GM21390 (cell line): ENCODE data around the gene RBM25.
"Not testable (repeated sequence)": the region's sequence is repeated elsewhere in the genome, so short reads cannot be mapped to it uniquely, and the experiment has no call there.

Experiments
- ATAC-seq: cut with Tn5 transposase; IDR thresholded peaks from one replicate; pipeline ENCODE4 v1.9.1; 2021; ENCODE audit not compliant: unreplicated experiment

Gene RBM25

GRCh38 chr14:73058224-73058921, at the start of gene RBM25:
Gene RBM25, plus strand, starts transcription at chr14:73058534. Its CDS starts 13,108 bp downstream, at chr14:73071642.
- peak; percentile 93 for ATAC-seq

- ATAC-seq: not testable (repeated sequence)
Observed at GRCh38 chr14:73011189-73011588, 47.1 kb upstream of the RBM25 start.

GRCh38 chr14:73014105-73014504, 44.2 kb upstream of the RBM25 start:
- ATAC-seq: peak; percentile 82

DNA sequence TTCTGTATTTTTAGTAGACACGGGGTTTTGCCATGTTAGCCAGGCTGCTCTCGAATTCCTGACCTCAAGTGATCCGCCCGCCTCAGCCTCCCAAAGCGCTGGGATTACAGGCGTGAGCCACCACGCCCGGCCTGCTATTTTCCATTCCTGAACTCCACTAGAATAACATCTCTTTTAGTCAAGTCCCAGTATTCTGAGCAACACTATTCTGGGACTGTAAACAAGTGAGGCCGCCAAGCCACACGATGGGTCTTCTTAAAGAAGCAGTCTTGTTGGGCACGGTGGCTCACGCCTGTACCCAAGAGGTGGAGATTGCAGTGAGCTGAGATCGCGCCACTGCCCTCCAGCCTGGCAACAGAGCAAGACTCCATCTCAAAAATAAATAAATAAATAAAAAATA, 42.8 kb upstream of the RBM25 start:
- ATAC-seq: not testable (repeated sequence)

DNA sequence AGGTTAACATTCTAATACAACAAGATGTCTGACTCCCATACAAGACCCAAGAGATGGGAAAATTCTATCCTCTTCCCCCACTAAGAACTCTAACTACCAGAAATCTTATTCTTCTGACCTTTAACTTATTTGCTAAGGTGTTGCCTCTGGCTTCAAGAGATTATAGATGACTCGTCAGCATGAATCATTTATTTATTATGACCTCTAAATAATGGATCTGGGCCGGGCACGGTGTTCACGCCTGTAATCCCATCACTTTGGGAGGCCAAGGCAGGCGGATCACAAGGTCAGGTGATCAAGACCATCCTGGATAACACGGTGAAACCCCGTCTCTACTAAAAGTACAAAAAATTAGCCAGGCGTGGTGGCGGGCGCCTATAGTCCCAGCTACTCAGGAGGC, 42.3 kb upstream of the RBM25 start:
- not testable (repeated sequence) for ATAC-seq

DNA sequence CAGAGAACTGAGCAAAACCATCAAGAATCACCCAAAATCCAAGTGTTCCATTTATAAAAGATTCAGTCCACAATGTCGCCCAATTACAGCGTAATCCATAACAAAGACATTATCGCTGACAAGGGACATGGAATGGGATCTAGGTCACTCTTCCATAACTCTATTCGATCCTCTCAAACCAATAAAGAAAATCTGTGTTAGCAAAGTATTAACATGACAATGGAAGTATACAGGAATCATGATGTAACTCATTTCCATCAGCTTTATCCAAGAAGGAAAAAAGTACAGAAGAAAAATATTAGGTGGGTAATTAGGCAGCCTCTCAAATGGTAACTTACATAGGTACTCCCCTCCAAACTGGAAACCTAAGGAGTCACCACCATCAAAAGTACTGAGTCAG, 36.3 kb upstream of the RBM25 start:
- ATAC-seq: no peak

- ATAC-seq: no peak
Observed at GRCh38 chr14:73025544-73025943, 32.8 kb upstream of the RBM25 start.

DNA sequence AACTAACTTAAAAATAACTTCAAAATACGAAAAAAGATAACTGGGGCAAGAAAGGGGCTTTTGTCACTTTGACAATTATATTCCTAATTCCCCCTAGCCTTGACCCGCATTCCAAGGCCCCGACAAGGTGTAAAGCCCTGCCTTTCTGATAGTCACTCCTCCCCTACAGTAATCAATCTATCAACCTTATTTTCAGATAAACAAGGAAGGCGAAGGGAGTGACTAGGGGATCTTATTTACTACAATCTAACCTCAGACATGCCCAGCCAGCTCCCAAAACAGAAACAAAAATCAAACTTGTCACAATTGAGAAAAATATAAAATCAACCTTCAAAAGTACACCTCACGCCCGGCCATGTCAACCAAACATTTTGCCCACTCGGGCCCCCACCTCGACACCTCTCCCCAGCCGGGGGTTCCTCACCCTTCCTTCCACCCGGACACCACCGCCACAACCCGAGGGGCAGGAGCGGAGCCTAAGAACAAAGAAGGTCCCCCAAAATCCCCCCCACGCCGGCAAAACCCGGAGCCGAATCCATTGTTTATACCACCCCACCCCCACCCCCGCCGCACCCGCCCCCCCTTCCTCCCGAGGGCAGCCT, 32.0 kb upstream of the RBM25 start:
- no peak for ATAC-seq

DNA sequence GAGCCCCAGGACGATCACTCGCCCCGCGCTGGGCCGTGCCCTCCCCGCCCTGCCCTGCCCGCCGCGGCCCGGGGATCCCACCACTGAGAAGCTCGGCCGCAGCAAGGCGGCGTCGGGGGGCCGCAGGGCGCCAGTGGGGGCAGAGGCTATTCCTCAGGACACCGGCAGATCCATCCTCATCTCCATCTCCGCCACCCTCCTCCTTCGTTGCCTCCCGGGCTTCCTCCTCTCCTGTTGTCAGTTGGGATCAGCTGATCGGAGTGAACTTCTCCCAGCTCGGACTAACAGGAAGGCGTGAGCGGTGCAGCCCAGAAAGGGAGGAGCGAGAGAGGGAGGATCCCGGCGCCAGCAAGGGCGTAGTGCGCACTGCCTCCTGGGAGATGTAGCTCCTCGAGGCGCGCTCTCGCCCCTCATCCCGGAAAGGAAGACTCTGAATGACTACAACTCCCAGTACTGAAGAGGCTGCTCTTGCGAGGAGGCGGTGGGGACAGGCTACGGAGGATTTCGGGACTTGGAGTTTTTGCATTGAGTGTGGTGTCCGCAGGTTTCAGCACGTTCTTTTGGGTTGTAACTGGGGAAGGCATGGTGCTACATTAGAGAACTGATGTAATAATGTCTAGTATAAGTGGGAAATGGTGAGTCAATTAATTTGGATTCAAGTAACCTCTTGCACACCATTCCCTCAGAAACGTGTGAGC, 31.3 kb upstream of the RBM25 start, which contains the start of gene ZFYVE1:
ZFYVE1 (minus strand) TSS at position 262 of the 698 bp plus-strand sequence. CDS start 2,598 bp downstream, outside the sequence.
- peak; percentile 98 for ATAC-seq

DNA sequence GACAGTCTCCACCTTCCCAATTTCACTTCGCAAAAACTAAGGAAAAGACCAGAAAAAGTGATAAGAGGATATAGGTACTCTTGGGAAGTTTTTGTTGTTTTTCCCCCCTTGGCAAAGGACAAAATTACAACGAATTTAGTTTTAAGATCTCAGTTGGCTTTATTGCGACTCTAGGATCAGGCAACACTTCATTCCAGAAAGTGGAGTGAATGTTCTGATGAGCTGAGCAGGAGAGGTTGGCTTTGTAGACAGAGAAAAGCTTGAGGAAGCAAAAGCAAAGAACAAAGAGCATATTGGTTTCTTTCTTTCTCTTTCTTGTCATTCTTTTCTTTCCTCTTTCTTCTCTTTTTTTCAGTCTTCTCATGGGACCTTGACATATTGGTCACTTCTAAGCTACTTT, 30.8 kb upstream of the RBM25 start:
- ATAC-seq: no peak

DNA sequence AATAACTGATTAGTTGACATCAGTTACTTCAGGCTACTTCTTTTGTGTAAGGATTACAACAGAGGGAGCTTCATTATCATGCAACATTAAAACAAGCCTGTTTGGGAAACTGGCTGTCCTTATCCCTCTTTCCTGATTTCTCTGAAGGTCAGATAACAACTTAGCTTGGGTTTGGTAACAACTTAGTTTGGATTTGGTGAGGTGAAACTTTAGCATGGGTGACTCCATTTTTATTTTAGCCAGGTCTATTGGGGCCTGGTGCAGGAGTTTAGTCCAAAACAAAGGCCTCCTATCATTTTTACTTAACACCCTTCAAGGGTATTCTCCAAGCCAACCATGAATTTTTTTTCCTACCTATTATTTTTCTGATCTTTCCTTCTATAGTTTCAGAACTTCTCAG, 30.4 kb upstream of the RBM25 start:
- ATAC-seq: no peak

DNA sequence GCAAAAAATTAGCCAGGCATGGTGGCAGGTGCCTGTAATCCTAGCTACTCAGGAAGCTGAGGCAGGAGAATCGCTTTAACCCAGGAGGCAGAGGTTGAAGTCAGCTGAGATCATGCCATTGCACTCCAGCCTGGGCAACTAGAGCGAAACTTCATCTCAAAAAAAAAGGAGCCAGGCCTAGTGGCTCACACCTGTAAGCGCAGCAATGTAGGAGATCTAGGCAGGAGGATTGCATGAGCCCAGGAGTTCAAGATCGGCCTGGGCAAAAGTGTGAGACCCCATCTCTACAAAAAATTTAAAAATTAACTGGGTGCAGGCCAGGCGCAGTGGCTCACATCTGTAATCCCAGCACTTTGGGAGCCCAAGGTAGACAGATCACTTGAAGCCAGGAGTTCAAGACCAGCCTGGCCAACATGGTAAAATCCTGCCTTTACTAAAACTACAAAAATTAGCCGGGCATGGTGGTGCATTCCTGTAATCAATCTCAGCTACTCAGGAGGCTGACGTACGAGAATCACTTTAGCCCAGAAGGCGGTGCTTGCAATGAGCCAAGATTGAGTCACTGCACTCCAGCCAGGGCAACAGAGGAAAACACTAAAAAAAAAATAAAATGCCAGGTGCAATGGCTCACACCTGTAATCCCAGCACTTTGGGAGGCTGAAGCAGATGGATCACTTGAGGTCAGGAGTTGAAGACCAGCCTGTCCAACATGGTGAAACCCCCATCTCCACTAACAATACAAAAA, 21.5 kb upstream of the RBM25 start:
- not testable (repeated sequence) for ATAC-seq

- no peak for ATAC-seq
Observed at GRCh38 chr14:73047808-73048207, 10.5 kb upstream of the RBM25 start.

- ATAC-seq: no peak
Observed at GRCh38 chr14:73049428-73049827, 8.9 kb upstream of the RBM25 start.

GRCh38 chr14:73055251-73055650, 3.1 kb upstream of the RBM25 start:
- ATAC-seq: no peak

DNA sequence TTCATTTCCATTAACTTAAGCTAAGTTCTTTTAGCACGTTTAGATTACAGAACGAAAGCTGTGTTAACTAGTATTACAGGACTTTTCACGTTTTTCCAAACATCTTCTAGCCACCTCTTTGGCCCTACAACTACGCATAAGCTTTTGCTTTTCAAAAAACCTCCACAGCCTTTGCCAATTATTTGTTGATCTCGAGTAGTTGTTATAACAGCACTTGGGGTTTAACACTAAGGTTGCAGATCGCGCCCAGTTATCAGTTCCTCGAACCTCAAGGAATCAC, 450 bp upstream of the RBM25 start:
- no peak for ATAC-seq

DNA sequence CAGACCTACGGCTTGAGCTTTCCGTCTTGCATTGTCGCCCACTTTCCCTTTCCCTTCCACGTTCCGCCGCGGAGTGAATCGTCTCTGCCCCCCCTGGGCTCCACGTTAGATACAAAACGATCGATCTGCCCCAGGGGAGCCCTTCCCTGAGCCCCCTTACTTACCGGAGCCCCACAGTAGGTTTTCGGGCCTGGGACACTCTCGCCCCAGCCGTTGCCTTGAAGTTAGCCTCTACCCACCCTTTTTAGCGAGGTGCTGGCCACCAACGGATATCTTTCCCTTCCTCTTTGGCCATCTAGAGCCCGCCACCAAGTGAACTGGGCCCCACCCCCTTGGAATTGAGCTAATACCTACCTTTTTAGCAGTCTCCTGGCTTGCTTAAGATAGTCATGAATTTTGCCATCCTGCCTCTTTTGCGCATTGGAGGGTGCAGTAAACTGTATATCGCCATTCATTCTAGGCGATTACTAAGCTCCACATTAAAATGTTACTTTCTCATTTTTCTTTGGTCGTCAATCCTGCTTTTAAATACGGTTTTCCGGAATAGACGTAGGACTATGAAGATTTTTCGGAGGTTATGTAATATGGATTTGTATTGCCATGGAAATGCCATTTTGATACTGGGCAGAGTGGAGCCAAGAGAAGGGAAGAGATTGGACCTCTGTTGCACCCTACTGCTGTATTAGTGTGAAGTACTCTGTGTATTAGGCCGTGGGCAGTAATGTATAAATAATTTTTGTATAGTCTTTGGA, 764 bp downstream of the RBM25 start:
- ATAC-seq: peak; percentile 16

DNA sequence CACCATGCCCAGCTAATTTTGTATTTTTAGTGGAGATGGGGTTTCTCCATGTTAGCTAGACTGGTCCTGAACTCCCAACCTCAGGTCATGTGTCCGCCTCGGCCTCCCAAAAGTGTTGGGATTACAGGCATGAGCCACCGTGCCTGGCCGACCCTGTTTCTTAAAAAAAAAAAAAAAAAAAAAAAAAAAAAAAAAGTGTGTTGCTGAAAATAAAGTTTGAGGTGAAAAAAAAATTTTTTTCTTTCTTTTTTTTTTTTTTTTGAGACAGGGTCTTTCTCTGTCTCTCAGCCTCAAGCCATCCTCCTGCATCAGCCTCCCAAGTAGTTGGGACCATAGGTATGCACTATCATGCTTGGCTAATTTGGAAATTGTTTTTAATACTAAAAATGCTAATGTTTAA, 11.3 kb downstream of the RBM25 start:
- ATAC-seq: no peak

DNA sequence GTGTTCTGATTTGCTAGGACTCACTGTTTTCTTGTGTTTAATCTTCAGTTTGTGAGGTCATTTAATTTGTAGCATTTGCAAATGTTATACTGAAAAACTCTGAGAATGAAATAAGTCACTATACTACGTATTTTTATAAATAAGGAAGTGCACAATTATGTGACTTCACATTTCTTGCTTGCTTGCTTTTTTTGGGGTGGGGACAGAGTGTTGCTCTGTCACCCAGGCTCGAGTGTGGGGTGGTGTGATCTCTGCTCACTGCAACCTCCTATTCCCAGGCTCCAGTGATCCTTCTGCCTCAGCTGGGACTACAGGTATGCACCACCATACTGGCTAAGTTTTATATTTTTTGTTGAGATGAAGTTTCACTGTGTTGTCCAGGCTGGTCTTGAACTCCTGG, 32.7 kb downstream of the RBM25 start:
- ATAC-seq: no peak

DNA sequence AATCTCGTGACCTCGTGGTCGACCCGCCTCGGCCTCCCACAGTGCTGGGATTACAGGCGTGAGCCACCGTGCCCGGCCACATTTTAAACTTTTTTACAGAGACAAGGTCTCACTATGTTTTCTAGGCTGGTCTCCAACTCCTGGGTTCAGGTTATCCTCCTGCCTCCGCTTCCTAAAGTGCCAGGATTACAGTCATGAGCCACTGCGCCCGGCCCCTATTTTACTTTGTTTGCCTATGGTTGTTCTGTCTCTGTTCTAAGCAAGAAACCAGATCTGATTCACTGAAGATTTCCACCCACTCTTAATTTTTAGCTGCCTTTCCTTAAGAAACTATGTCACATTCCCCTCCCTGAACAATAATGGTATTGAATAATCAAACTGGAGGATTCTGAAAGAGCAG, 39.1 kb downstream of the RBM25 start:
- no peak for ATAC-seq

DNA sequence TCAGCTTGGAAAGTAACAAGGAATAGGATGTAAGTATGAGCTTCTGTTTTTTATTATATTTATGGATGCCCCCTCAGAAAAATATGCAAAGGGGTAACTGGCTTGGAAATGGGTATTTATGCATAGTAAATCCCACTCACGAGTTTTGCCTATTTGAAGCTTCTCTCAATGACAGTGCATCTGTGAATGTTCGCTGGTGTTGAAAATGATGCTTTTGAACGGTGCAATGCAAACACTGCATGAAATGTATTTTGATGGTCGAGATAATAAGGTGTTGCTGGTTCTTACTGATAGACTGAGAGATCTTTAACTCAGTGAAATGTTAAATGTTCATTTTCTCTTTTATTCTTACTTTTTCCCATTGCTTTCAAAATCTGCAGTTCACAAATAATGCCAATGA, 42.0 kb downstream of the RBM25 start:
- no peak for ATAC-seq
